Measurements from ENCODE around the gene PLEKHM3. TPM values are rescaled to one million over a fixed set of nuclear protein-coding genes. Genes with fewer than 3 reads are reported as not detected.

Gene PLEKHM3
- total and polyA plus RNA-seq, 2 experiments from 2014 or later = 4.9 to 6.6 TPM

GRCh38 chr2:207995887-207996286, 29.4 kb downstream of the PLEKHM3 start:
- WGBS, 2 experiments (ENCODE audit: low coverage in 1 of 2, low lambda C conversion rate in 2 of 2, missing lambda C conversion rate in 2 of 2) = 46 to 50% methylated on average over 3 of the region's 3 CpGs

DNA sequence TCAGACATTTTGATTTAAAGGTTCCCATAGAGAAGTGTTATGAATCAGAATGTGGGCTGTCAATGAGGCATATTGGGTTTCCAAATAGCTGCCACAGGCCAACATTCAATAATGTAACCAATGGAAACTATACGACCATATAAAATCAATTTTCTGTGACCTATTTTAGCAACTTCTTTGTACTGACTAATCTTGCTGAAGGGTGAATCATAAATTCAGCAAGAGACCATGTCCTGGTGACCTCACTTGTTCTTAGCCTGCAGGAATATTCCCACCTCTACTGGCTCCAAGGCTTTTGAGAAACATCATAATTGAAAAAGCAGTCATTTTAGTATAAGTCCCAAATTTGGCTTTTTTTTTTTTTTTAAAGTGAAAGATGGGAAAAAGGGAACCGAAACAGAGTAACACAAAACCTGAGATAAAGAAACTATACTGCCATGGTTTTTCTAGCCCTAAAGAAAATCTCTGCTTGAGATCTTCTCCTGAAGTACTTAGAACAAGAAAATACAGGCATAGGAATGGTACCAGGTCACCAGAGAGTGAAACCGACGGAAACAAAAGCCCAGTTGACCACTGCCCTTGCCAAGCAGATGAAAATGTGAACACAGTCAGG, 32.1 kb downstream of the PLEKHM3 start:
- H3K79me2 ChIP-seq (ENCODE audit: insufficient read depth) = peaks cover 31% of the 10 kb centered on the region
- peak overlapping the region; percentile 50 for H3K27ac ChIP-seq
- no peaks in the 10 kb centered on the region for H4K20me1 ChIP-seq (ENCODE audit: insufficient read depth)
- H3K4me2 ChIP-seq (ENCODE audit: unreplicated experiment) = peak overlapping the region; percentile 44
- DNase-seq = peak; percentile 89
- no peak for TF ChIP-seq EZH2 (IDR thresholded peaks at IDR 0.05; ENCODE audit: insufficient read depth, poor library complexity, severe bottlenecking)
- TF ChIP-seq EZH2phosphoT487 (IDR thresholded peaks at IDR 0.05; ENCODE audit: insufficient read depth, low read depth) = no peak
- no peak overlapping the region for H3K9ac ChIP-seq
- H3K9me2 ChIP-seq (ENCODE audit: insufficient read depth) = no peaks in the 10 kb centered on the region
- no peaks in the 10 kb centered on the region for H3K27me3 ChIP-seq (replicated peaks; ENCODE audit: insufficient read depth)
- peaks cover 16% of the 10 kb centered on the region for H3K4me1 ChIP-seq (ENCODE audit: insufficient read depth)
- no peak overlapping the region for H2AFZ ChIP-seq
- WGBS, 2 experiments (ENCODE audit: low coverage in 1 of 2, low lambda C conversion rate in 2 of 2, missing lambda C conversion rate in 2 of 2) = 54 to 55% methylated on average over 4 of the region's 4 CpGs
- peaks cover 23% of the 10 kb centered on the region for H3F3A ChIP-seq (ENCODE audit: insufficient read depth)
- no peak overlapping the region; the same call in 1 of the 2 replicates for H3K4me3 ChIP-seq
- H3K9me3 ChIP-seq (ENCODE audit: low read depth) = no peaks in the 10 kb centered on the region
- in situ Hi-C loops (cut with MboI) = no loop called here
- no peaks in the 10 kb centered on the region for H3K36me3 ChIP-seq (ENCODE audit: low read depth)

More at GRCh38 chr2:207995887-207996286, 29.4 kb downstream of the PLEKHM3 start:
- Histone ChIP-seq H3K27ac (no peak overlapping the region), H3K9ac (no peak overlapping the region), H3K27me3 (replicated peaks; ENCODE audit: insufficient read depth) (no peaks in the 10 kb centered on the region), H3K9me2 (ENCODE audit: insufficient read depth) (no peaks in the 10 kb centered on the region), H3K4me2 (ENCODE audit: unreplicated experiment) (no peak overlapping the region), H3K36me3 (ENCODE audit: low read depth) (no peaks in the 10 kb centered on the region), H3K4me1 (ENCODE audit: insufficient read depth) (peaks cover 21% of the 10 kb centered on the region), H3K79me2 (ENCODE audit: insufficient read depth) (peaks cover 25% of the 10 kb centered on the region), H3K9me3 (ENCODE audit: low read depth) (no peaks in the 10 kb centered on the region), H2AFZ (no peak overlapping the region), H3F3A (ENCODE audit: insufficient read depth) (peaks cover 23% of the 10 kb centered on the region), H3K4me3 (no peak overlapping the region), H4K20me1 (ENCODE audit: insufficient read depth) (no peaks in the 10 kb centered on the region)
- peak; percentile 41 for DNase-seq
- in situ Hi-C loops (cut with MboI) = no loop called here
- TF ChIP-seq EZH2 (IDR thresholded peaks at IDR 0.05; ENCODE audit: insufficient read depth, poor library complexity, severe bottlenecking) (no peak), EZH2phosphoT487 (IDR thresholded peaks at IDR 0.05; ENCODE audit: insufficient read depth, low read depth) (no peak)

- Histone ChIP-seq H3K4me1 (ENCODE audit: insufficient read depth) (peaks cover 16% of the 10 kb centered on the region), H3K36me3 (ENCODE audit: low read depth) (no peaks in the 10 kb centered on the region), H3K9ac (no peak overlapping the region), H3K79me2 (ENCODE audit: insufficient read depth) (peaks cover 27% of the 10 kb centered on the region), H3K27me3 (replicated peaks; ENCODE audit: insufficient read depth) (no peaks in the 10 kb centered on the region), H2AFZ (no peak overlapping the region), H3K4me3 (no peak overlapping the region), H3K9me2 (ENCODE audit: insufficient read depth) (no peaks in the 10 kb centered on the region), H3K4me2 (ENCODE audit: unreplicated experiment) (no peak overlapping the region), H3K9me3 (ENCODE audit: low read depth) (no peaks in the 10 kb centered on the region), H4K20me1 (ENCODE audit: insufficient read depth) (no peaks in the 10 kb centered on the region), H3F3A (ENCODE audit: insufficient read depth) (peaks cover 23% of the 10 kb centered on the region), H3K27ac (no peak overlapping the region)
- TF ChIP-seq EZH2 (IDR thresholded peaks at IDR 0.05; ENCODE audit: insufficient read depth, poor library complexity, severe bottlenecking) = no peak
- TF ChIP-seq EZH2phosphoT487 (IDR thresholded peaks at IDR 0.05; ENCODE audit: insufficient read depth, low read depth) = no peak
- in situ Hi-C loops (cut with MboI) = no loop called here
- DNase-seq = no peak
- WGBS, 2 experiments (ENCODE audit: low coverage in 1 of 2, low lambda C conversion rate in 2 of 2, missing lambda C conversion rate in 2 of 2) = 85 to 96% methylated on average over 1 of the region's 1 CpG
These were observed 33.4 kb downstream of the PLEKHM3 start for GRCh38 chr2:207991944-207992343.

DNA sequence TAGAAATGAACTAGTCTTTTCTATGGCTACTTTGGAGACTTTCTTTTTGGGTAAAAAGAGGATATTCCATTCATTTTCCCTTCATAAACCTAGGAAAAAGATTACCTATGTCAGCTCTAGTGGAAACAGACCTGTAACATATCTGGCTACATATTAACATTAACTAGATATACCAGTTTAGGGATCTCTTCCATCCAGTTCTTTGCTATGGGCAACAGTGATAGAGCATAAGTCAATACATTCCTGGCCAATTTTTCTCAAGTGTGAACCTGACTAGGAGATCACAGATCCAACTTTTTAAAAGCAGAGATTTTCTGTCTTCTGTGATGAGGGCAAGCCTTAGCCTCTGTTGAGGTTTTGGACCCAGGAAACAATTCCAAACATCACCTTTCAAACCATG, 34.5 kb downstream of the PLEKHM3 start:
- no peaks in the 10 kb centered on the region for H4K20me1 ChIP-seq (ENCODE audit: insufficient read depth)
- no peaks in the 10 kb centered on the region for H3K9me3 ChIP-seq (ENCODE audit: low read depth)
- no peaks in the 10 kb centered on the region for H3K27me3 ChIP-seq (replicated peaks; ENCODE audit: insufficient read depth)
- H3K79me2 ChIP-seq (ENCODE audit: insufficient read depth) = peaks cover 27% of the 10 kb centered on the region
- H3K27ac ChIP-seq = no peak overlapping the region
- H3F3A ChIP-seq (ENCODE audit: insufficient read depth) = peaks cover 16% of the 10 kb centered on the region
- H3K4me3 ChIP-seq = no peak overlapping the region
- in situ Hi-C loops (cut with MboI) = no loop called here
- peaks cover 16% of the 10 kb centered on the region for H3K4me1 ChIP-seq (ENCODE audit: insufficient read depth)
- H3K36me3 ChIP-seq (ENCODE audit: low read depth) = no peaks in the 10 kb centered on the region
- DNase-seq = no peak
- H3K9me2 ChIP-seq (ENCODE audit: insufficient read depth) = no peaks in the 10 kb centered on the region
- no peak overlapping the region for H3K9ac ChIP-seq
- no peak overlapping the region for H3K4me2 ChIP-seq (ENCODE audit: unreplicated experiment)
- no peak overlapping the region for H2AFZ ChIP-seq
- TF ChIP-seq EZH2phosphoT487 (IDR thresholded peaks at IDR 0.05; ENCODE audit: insufficient read depth, low read depth) (no peak), EZH2 (IDR thresholded peaks at IDR 0.05; ENCODE audit: insufficient read depth, poor library complexity, severe bottlenecking) (no peak)
